ENCODE measurements around the gene KCTD17.

KCTD17 gene

GRCh38 chr22:37088750-37089408 is 37.3 kb downstream of the KCTD17 start:
- in situ Hi-C loops (cut with HindIII; ENCODE audit: low sequenced_read_pairs) = no loop called here
- no peak for TF ChIP-seq CTCF (IDR thresholded peaks at IDR 0.05; ENCODE audit: low read depth, low read length)
- no peak overlapping the region for H3K4me3 ChIP-seq (ENCODE audit: low read depth, low read length)
- DNase-seq (ENCODE audit: low read depth, low spot score) = no peak

DNA sequence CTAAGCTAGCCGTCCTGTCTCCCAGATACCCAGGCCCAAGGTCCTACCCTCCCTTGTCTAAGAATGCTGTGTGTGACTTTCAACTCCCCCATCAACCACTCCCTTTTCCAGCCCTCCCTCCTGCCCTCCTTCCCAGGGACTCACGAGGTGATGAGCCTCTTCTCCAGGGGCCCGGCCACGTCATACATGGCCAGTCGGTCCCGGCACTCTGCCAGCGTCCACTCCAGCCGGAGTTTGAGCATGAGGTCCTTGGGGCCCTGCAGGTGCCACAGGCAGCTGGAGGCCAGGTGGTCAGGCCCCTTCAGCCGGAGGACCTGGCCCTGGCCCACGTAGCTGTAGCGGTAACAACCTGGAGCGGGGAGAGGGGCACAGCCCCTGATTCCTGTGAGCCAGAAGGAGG is 37.9 kb downstream of the KCTD17 start:
- in situ Hi-C loops (cut with HindIII; ENCODE audit: low sequenced_read_pairs) = no loop called here
- DNase-seq (ENCODE audit: low read depth, low spot score) = no peak
- no peak overlapping the region for H3K4me3 ChIP-seq (ENCODE audit: low read depth, low read length)
- no peak for TF ChIP-seq CTCF (IDR thresholded peaks at IDR 0.05; ENCODE audit: low read depth, low read length)

GRCh38 chr22:37090920-37091695 is 39.6 kb downstream of the KCTD17 start:
- TF ChIP-seq CTCF (IDR thresholded peaks at IDR 0.05; ENCODE audit: low read depth, low read length) = no peak
- no peak for DNase-seq (ENCODE audit: low read depth, low spot score)
- H3K4me3 ChIP-seq (ENCODE audit: low read depth, low read length) = no peak overlapping the region
- in situ Hi-C loops (cut with HindIII; ENCODE audit: low sequenced_read_pairs) = no loop called here

DNA sequence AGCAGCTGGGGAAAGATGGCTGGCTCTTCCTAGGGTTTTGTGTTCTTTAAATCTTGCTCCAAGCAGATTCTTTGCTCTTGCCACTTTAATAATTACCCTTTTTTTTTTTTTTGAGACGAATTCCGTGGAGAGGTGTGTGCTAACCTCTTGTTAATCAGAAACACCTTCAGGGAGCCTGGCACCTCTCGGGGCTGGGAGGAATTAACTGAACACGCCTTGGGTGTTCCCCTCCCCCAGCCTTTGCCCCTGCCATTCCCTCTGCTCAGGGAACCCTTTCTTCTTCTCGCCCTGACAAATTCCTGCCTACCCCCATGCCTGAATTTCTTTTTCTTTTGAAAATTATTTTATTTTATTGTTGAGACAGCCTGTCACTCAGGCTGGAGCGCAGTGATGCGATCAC is 40.5 kb downstream of the KCTD17 start:
- DNase-seq (ENCODE audit: low read depth, low spot score) = no peak
- in situ Hi-C loops (cut with HindIII; ENCODE audit: low sequenced_read_pairs) = no loop called here
- H3K4me3 ChIP-seq (ENCODE audit: low read depth, low read length) = no peak overlapping the region
- no peak for TF ChIP-seq CTCF (IDR thresholded peaks at IDR 0.05; ENCODE audit: low read depth, low read length)

DNA sequence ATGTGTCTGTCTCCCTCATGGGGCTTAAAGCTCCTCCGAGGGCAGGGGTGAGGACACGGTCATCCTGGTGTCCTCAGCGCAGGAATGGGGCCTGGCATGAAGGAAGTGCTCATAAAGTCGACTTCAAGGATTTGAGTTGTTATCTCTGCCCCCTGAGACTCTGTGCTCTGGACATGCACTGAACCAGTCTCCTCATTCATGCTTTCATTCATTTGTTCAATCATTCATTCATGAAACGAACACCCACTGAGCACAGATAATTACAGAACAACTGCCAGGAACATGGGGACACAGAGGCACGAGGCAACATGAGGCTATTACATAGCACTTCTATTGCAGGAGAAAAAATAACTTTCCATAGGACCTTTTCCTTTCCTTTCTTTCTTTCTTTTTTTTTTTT is 41.5 kb downstream of the KCTD17 start:
- in situ Hi-C loops (cut with HindIII; ENCODE audit: low sequenced_read_pairs) = no loop called here
- no peak for TF ChIP-seq CTCF (IDR thresholded peaks at IDR 0.05; ENCODE audit: low read depth, low read length)
- DNase-seq (ENCODE audit: low read depth, low spot score) = no peak
- no peak overlapping the region for H3K4me3 ChIP-seq (ENCODE audit: low read depth, low read length)

- TF ChIP-seq CTCF (IDR thresholded peaks at IDR 0.05; ENCODE audit: low read depth, low read length) = no peak
- no peak for DNase-seq (ENCODE audit: low read depth, low spot score)
- H3K4me3 ChIP-seq (ENCODE audit: low read depth, low read length) = no peak overlapping the region
- in situ Hi-C loops (cut with HindIII; ENCODE audit: low sequenced_read_pairs) = no loop called here
These were observed 42.7 kb downstream of the KCTD17 start for GRCh38 chr22:37094239-37094638.

Data from astrocyte of the spinal cord (primary cell).